T-helper 1 cell treated with Interleukin-12 subunit alpha and Interleukin-12 subunit beta and Interleukin-4 antibody, amounts not matched to agents 30 μg/mL and 1 μg/mL, for 36 hours (primary cell): ENCODE data around the gene MCEMP1.

ENCODE experiments used
- H3K27ac Mint-ChIP-seq: one replicate; pipeline ENCODE4 v1.8.0; 2021; ENCODE audit warnings: mild to moderate bottlenecking, mixed read lengths
- H3K27me3 Mint-ChIP-seq: one replicate; pipeline ENCODE4 v1.8.0; 2021; ENCODE audit warnings: low read depth, mixed read lengths
- H3K36me3 Mint-ChIP-seq: one replicate; pipeline ENCODE4 v1.8.0; 2021; ENCODE audit warnings: low read depth, mixed read lengths
- H3K4me1 Mint-ChIP-seq: one replicate; pipeline ENCODE4 v1.8.0; 2021; ENCODE audit warnings: low read depth, mixed read lengths
- H3K4me3 Mint-ChIP-seq: one replicate; pipeline ENCODE4 v1.8.0; 2021; ENCODE audit warnings: mild to moderate bottlenecking, moderate library complexity, mixed read lengths
- H3K9me3 Mint-ChIP-seq: one replicate; pipeline ENCODE4 v1.8.0; 2021; ENCODE audit warnings: mixed read lengths

MCEMP1 gene

GRCh38 chr19:7705387-7706187, 28.7 kb downstream of the MCEMP1 start:
- Mint-ChIP-seq H3K4me3 (peak overlapping the region; percentile 64), H3K27me3 (peaks cover 15% of the 10 kb centered on the region), H3K27ac (peak overlapping the region; percentile 79), H3K9me3 (no peaks in the 10 kb centered on the region), H3K36me3 (no peaks in the 10 kb centered on the region), H3K4me1 (peaks cover 15% of the 10 kb centered on the region)

- H3K27me3 Mint-ChIP-seq, result peaks cover 15% of the 10 kb centered on the region
- peak overlapping the region; percentile 64 for H3K4me3 Mint-ChIP-seq
- H3K4me1 Mint-ChIP-seq, result peaks cover 15% of the 10 kb centered on the region
- peak overlapping the region; percentile 79 for H3K27ac Mint-ChIP-seq
- H3K36me3 Mint-ChIP-seq, result no peaks in the 10 kb centered on the region
- H3K9me3 Mint-ChIP-seq, result no peaks in the 10 kb centered on the region
Observed at GRCh38 chr19:7706188-7706954, 29.5 kb downstream of the MCEMP1 start.

GRCh38 chr19:7706955-7707456, 30.1 kb downstream of the MCEMP1 start:
- Mint-ChIP-seq H3K4me1 (peaks cover 15% of the 10 kb centered on the region), H3K27ac (peak overlapping the region; percentile 75), H3K36me3 (no peaks in the 10 kb centered on the region), H3K9me3 (no peaks in the 10 kb centered on the region), H3K27me3 (peaks cover 15% of the 10 kb centered on the region), H3K4me3 (no peak overlapping the region)

DNA sequence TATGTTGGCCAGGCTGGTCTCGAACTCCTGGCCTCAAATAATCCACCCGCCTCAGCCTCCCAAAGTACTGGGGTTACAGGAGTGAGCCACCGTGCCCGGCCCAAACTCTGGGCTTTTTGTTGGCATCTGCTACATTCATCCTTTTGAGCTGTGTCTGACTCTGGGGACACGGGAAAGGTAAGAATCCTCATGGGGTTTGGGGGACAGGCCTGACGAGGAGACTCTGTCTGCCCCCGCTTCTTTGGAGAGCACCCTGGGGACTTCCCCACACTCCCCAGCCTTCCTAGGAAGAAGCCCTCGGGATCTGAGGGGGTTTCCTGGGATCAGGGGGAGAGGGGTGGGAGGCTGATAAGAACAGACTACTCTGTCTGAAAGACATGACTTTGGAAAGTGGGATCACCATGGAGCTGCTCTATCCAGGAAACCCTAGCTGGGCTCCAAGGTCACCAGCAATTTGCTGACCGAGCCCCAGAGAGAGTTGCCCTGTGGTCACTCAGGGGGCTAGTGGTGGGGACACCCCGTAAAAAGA, 33.1 kb downstream of the MCEMP1 start:
- peaks cover 15% of the 10 kb centered on the region for H3K27me3 Mint-ChIP-seq
- no peaks in the 10 kb centered on the region for H3K36me3 Mint-ChIP-seq
- no peak overlapping the region for H3K27ac Mint-ChIP-seq
- no peaks in the 10 kb centered on the region for H3K9me3 Mint-ChIP-seq
- peaks cover 15% of the 10 kb centered on the region for H3K4me1 Mint-ChIP-seq
- no peak overlapping the region for H3K4me3 Mint-ChIP-seq

- Mint-ChIP-seq H3K4me1 (peaks cover 13% of the 10 kb centered on the region), H3K9me3 (no peaks in the 10 kb centered on the region), H3K27me3 (peaks cover 11% of the 10 kb centered on the region), H3K4me3 (no peak overlapping the region), H3K36me3 (no peaks in the 10 kb centered on the region), H3K27ac (no peak overlapping the region)
Observed at GRCh38 chr19:7710616-7711015, 33.7 kb downstream of the MCEMP1 start.

DNA sequence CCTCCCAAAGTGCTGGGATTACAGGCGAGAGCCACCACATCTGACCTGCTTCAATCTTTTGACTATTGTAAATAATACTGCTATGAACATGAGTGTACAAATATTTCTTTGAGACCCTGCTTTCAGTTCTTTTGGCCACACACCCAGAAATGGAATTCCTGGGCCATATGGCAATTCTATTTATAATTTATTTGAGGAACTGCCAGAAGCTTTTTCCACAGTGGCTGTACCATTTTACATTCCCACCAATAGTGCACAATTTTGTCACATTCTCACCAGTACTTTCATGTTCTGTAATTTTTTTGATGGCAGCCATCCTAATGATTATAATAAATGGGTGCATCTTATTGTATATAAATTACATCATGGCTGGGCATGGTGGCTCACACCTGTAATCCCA, 38.8 kb downstream of the MCEMP1 start:
- Mint-ChIP-seq H3K4me3 (no peak overlapping the region), H3K36me3 (no peaks in the 10 kb centered on the region), H3K4me1 (no peaks in the 10 kb centered on the region)

DNA sequence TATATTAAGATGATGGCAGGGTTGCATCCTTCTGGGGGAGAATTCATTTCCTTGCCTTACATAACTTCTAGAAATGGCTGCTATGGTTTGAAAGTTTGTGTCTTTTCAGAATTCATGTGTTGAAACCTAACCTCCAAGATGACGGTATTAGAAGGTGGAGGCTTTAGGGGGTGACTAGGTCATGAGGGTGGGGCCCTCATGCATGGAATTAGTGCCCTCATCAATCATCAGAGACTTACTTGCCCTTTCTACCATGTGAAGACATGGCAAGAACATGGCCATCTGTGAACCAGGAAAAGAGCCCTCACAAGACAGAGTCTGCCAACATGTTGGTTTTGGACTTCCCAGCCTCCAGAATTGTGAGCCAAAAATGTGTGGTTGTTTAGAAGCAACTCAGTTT, 39.9 kb downstream of the MCEMP1 start:
- Mint-ChIP-seq H3K9me3 (peaks cover 6% of the 10 kb centered on the region), H3K4me3 (no peak overlapping the region), H3K27me3 (no peaks in the 10 kb centered on the region), H3K27ac (no peak overlapping the region), H3K4me1 (no peaks in the 10 kb centered on the region), H3K36me3 (no peaks in the 10 kb centered on the region)

More for the DNA sequence above, 38.8 kb downstream of the MCEMP1 start:
- no peaks in the 10 kb centered on the region for H3K27me3 Mint-ChIP-seq
- H3K9me3 Mint-ChIP-seq, result peaks cover 6% of the 10 kb centered on the region
- H3K27ac Mint-ChIP-seq, result no peak overlapping the region

- H3K27ac Mint-ChIP-seq, result no peak overlapping the region
- H3K27me3 Mint-ChIP-seq, result no peaks in the 10 kb centered on the region
- H3K9me3 Mint-ChIP-seq, result peaks cover 6% of the 10 kb centered on the region
- H3K4me1 Mint-ChIP-seq, result no peaks in the 10 kb centered on the region
- no peak overlapping the region for H3K4me3 Mint-ChIP-seq
- H3K36me3 Mint-ChIP-seq, result no peaks in the 10 kb centered on the region
Observed at GRCh38 chr19:7718668-7719067, 41.8 kb downstream of the MCEMP1 start.

- Mint-ChIP-seq H3K4me1 (no peaks in the 10 kb centered on the region), H3K27me3 (no peaks in the 10 kb centered on the region), H3K36me3 (no peaks in the 10 kb centered on the region), H3K4me3 (no peak overlapping the region), H3K9me3 (peaks cover 6% of the 10 kb centered on the region), H3K27ac (no peak overlapping the region)
Observed at GRCh38 chr19:7720351-7720750, 43.5 kb downstream of the MCEMP1 start.

DNA sequence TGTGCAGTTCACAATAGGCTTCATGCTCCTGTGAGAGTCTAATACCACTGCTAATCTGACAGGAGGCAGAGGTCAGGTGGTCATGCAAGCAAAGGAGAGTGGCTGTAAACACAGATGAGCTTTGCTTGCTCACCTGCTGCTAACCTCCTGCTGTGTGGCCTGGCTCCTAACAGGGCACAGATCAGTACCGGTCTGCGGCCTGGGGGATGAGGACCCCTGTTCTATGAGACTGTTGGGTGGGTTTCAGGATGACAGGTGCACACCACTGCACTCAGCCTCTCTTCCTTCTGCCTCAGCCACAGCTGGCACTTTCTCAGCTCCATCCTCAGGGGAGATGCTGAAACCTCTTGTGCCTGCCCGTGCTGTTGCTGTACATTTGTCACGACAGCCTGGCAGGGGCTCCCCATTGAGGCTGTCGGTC, 45.4 kb downstream of the MCEMP1 start:
- Mint-ChIP-seq H3K9me3 (no peaks in the 10 kb centered on the region), H3K27ac (no peak overlapping the region), H3K36me3 (no peaks in the 10 kb centered on the region), H3K4me3 (no peak overlapping the region), H3K27me3 (peaks cover under 1% of the 10 kb centered on the region), H3K4me1 (no peaks in the 10 kb centered on the region)

DNA sequence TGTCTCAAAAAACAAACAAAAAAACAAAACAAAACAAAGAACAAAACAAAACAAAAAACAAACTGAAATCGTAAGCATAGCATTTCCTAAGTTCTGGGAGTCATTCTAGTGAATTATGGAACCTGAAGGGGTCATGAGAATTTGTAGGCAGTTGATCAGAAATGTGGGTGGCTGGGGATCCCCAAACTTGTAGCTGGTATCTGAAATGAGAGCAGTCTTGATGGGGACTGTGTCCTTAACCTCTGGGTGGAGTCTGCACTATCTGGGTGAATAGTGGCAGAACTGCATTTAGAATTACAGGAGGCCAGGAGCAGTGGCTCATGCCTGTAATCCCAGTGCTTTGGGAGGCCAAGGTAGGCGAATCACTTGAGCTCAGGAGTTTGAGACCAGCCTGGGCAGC, 48.9 kb downstream of the MCEMP1 start:
- Mint-ChIP-seq H3K36me3 (no peaks in the 10 kb centered on the region), H3K4me3 (no peak overlapping the region), H3K9me3 (no peaks in the 10 kb centered on the region), H3K4me1 (no peaks in the 10 kb centered on the region), H3K27me3 (peaks cover 30% of the 10 kb centered on the region), H3K27ac (no peak overlapping the region)

- Mint-ChIP-seq H3K36me3 (no peaks in the 10 kb centered on the region), H3K27me3 (peaks cover 51% of the 10 kb centered on the region), H3K27ac (no peak overlapping the region), H3K9me3 (no peaks in the 10 kb centered on the region), H3K4me3 (no peak overlapping the region), H3K4me1 (no peaks in the 10 kb centered on the region)
Observed at GRCh38 chr19:7729211-7729610, 52.3 kb downstream of the MCEMP1 start.
